ENCODE data around the gene VPS13C.

The VPS13C gene

GRCh38 chr15:61822511-61822910, 237.7 kb downstream of the VPS13C start:
- TF ChIP-seq, protein P1, sequence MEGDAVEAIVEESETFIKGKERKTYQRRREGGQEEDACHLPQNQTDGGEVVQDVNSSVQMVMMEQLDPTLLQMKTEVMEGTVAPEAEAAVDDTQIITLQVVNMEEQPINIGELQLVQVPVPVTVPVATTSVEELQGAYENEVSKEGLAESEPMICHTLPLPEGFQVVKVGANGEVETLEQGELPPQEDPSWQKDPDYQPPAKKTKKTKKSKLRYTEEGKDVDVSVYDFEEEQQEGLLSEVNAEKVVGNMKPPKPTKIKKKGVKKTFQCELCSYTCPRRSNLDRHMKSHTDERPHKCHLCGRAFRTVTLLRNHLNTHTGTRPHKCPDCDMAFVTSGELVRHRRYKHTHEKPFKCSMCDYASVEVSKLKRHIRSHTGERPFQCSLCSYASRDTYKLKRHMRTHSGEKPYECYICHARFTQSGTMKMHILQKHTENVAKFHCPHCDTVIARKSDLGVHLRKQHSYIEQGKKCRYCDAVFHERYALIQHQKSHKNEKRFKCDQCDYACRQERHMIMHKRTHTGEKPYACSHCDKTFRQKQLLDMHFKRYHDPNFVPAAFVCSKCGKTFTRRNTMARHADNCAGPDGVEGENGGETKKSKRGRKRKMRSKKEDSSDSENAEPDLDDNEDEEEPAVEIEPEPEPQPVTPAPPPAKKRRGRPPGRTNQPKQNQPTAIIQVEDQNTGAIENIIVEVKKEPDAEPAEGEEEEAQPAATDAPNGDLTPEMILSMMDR (IDR thresholded peaks at IDR 0.05; ENCODE audit: low read depth, low read length, missing control alignments): no peak
- no peak for DNase-seq (ENCODE audit: low read depth)
- no peak overlapping the region for H3K4me3 ChIP-seq (ENCODE audit: low read depth, low read length)

DNA sequence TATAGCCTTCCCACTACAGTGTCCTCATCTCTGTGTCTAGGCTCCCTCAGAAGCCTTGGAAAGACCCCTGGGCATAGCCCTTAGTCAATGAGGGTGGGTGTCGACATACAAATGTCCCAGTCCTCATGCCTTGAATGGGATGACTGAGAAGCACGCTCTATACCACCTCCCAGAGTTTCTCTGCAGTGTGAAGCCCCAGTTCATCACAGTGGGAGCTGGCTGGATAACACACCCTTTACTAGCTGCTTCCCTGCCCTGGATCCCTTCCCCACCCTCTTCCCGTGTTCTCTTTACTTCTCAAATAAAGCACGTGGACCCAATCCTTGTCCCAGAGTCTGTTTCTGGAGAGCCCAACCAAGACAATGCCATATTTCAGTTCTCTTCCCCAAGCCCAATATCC, 239.3 kb downstream of the VPS13C start:
- H3K4me3 ChIP-seq (ENCODE audit: low read depth, low read length): no peak overlapping the region
- TF ChIP-seq, protein P1 (IDR thresholded peaks at IDR 0.05; ENCODE audit: low read depth, low read length, missing control alignments): no peak
- no peak for DNase-seq (ENCODE audit: low read depth)

- no peak overlapping the region for H3K4me3 ChIP-seq (ENCODE audit: low read depth, low read length)
- TF ChIP-seq, protein P1 (IDR thresholded peaks at IDR 0.05; ENCODE audit: low read depth, low read length, missing control alignments): no peak
- no peak for DNase-seq (ENCODE audit: low read depth)
Measured at GRCh38 chr15:61820212-61820611, 240.0 kb downstream of the VPS13C start.

GRCh38 chr15:61819386-61819785, 240.9 kb downstream of the VPS13C start:
- no peak overlapping the region for H3K4me3 ChIP-seq (ENCODE audit: low read depth, low read length)
- TF ChIP-seq, protein P1 (IDR thresholded peaks at IDR 0.05; ENCODE audit: low read depth, low read length, missing control alignments): no peak
- no peak for DNase-seq (ENCODE audit: low read depth)

GRCh38 chr15:61818801-61819200, 241.4 kb downstream of the VPS13C start:
- TF ChIP-seq, protein P1 (IDR thresholded peaks at IDR 0.05; ENCODE audit: low read depth, low read length, missing control alignments): no peak
- DNase-seq (ENCODE audit: low read depth): no peak
- no peak overlapping the region for H3K4me3 ChIP-seq (ENCODE audit: low read depth, low read length)

DNA sequence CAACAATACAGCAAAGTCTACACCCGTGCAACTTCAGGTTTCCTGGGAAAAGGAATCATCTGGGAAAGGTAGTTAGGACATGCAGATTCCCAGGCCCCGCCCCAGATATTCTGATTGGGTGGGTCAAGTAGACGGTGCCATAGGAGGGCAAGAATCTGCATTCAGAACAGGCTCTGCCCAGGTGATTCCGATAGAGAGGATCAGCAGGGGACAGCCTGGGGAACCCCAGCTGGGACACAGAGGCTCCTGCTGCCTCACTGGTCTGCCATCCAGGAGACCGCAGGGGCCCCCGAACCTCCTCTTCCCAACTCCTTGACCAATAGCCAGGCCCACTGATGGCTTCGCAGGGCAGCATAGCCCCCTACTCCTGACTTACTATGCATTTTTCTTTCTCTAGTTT, 243.4 kb downstream of the VPS13C start:
- no peak overlapping the region for H3K4me3 ChIP-seq (ENCODE audit: low read depth, low read length)
- TF ChIP-seq, protein P1 (IDR thresholded peaks at IDR 0.05; ENCODE audit: low read depth, low read length, missing control alignments): no peak

DNA sequence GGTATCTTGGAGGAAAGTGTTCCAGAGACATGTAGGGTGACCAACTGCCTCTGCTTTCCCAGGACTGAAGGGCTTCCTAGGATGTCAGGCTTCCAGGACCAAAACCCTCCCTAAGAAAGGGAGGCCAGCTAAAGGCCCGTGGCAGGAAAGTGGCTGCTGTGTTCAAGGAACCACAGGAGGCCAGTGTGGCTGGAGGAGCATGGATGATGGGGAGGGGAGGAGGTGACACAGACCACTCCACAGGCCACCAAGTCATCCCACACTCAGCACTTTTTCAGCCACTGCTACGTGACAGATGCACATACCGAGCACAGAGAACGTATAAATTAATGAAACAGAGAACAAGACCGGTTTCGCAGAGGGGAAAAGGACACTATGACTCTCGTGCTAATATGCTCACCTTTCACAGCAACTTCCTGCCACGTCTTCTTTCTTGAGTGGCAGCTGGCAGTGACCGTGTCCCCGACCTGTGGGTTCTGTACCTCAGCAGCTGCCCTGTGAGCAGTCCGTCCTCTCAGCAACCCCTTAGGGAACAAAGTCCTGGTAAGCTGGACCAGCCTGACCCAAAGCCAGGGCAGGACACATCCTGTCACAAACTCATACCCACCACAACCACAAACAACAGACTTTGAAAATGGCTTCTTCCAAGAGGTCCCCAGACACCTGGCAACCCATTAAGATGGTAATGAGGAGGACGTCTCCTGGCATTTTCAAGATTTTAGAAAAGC, 244.7 kb downstream of the VPS13C start:
- TF ChIP-seq, protein P1 (IDR thresholded peaks at IDR 0.05; ENCODE audit: low read depth, low read length, missing control alignments): no peak
- no peak overlapping the region for H3K4me3 ChIP-seq (ENCODE audit: low read depth, low read length)
- DNase-seq (ENCODE audit: low read depth): no peak

More for the DNA sequence above, 243.4 kb downstream of the VPS13C start:
- DNase-seq (ENCODE audit: low read depth): no peak

All from GM12864 (cell line).